ENCODE results near the gene CHKB.

DNA sequence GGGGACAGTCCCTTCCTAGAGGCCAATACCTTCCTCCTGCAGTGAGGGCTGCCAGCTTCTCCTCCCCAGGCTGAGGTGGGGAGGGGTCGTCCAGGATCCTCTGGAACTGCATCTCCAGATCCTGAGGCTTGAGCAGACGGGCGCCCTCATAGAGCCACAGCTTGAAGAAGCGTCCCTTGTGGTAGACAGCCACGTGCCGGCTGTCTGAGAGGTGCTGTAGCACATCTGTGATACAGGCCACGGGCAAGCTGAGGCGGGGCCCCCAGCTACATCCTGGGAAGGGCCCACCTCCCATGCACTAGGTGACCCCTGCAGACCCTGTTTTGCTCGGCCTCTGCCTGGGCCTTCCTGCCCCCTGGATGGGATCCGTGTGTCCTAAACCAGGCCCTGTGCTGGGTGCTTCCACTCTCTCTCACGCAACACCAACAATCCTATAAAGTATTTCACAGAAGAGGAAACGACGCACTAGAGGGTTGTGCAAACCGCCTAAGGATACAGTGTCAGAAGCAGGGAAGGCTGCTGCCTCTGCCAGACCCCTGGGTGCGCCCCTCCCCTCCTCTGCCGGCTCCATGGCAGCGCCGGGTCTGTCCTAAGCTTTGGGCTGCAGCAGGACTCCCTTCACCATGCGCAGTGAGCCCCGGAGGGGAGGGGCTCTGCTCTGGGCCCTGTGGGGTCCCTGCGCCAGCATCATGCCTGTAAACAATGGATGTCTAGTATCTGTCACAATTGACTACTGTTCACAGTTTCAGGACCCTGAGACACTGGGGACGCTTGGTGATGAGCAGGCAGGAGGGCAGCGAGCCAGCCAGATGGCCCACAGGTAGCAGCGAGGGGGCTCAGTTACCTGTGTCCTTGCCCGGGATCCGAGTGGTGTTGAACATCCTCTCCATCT lies 8.9 kb downstream of the CHKB start:
- TF ChIP-seq CTCF (IDR thresholded peaks at IDR 0.05) (no peak), POLR2A (IDR thresholded peaks at IDR 0.05) (no peak)
